ENCODE results near the gene SH2D4B.

GRCh38 chr10:80506189-80506575 lies 31.5 kb upstream of the SH2D4B start:
- TF ChIP-seq, protein P1, sequence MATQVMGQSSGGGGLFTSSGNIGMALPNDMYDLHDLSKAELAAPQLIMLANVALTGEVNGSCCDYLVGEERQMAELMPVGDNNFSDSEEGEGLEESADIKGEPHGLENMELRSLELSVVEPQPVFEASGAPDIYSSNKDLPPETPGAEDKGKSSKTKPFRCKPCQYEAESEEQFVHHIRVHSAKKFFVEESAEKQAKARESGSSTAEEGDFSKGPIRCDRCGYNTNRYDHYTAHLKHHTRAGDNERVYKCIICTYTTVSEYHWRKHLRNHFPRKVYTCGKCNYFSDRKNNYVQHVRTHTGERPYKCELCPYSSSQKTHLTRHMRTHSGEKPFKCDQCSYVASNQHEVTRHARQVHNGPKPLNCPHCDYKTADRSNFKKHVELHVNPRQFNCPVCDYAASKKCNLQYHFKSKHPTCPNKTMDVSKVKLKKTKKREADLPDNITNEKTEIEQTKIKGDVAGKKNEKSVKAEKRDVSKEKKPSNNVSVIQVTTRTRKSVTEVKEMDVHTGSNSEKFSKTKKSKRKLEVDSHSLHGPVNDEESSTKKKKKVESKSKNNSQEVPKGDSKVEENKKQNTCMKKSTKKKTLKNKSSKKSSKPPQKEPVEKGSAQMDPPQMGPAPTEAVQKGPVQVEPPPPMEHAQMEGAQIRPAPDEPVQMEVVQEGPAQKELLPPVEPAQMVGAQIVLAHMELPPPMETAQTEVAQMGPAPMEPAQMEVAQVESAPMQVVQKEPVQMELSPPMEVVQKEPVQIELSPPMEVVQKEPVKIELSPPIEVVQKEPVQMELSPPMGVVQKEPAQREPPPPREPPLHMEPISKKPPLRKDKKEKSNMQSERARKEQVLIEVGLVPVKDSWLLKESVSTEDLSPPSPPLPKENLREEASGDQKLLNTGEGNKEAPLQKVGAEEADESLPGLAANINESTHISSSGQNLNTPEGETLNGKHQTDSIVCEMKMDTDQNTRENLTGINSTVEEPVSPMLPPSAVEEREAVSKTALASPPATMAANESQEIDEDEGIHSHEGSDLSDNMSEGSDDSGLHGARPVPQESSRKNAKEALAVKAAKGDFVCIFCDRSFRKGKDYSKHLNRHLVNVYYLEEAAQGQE (IDR thresholded peaks at IDR 0.05; ENCODE audit: insufficient read depth in 1 of 2, low read depth in 2 of 2, low read length in 1 of 2), result no peak
- TF ChIP-seq CTCF (IDR thresholded peaks at IDR 0.05), result no peak
- no peak for TF ChIP-seq POLR2AphosphoS5 (IDR thresholded peaks at IDR 0.05; ENCODE audit: low read depth, low read length)
- TF ChIP-seq SIN3A (IDR thresholded peaks at IDR 0.05; ENCODE audit: borderline replicate concordance, insufficient read depth, low read depth, low read length), result no peak
- no peak for TF ChIP-seq TCF7L2 (IDR thresholded peaks at IDR 0.05; ENCODE audit: low read depth, low read length)
